ENCODE data around the gene RASGRF2.
"Not testable (repeated sequence)": the region's sequence is repeated elsewhere in the genome, so short reads cannot be mapped to it uniquely, and the experiment has no call there.

The RASGRF2 gene

GRCh38 chr5:81044868-81045267 lies 84.7 kb downstream of the RASGRF2 start:
- CTCF ChIA-PET: no interaction called here
- H3K4me3 ChIP-seq (ENCODE audit: low read depth, low read length): no peak overlapping the region
- DNase-seq (ENCODE audit: low read depth, low spot score): no peak
- no peak for TF ChIP-seq CTCF (IDR thresholded peaks at IDR 0.05; ENCODE audit: insufficient read depth, low read length, missing control alignments)
- POLR2A ChIA-PET: no interaction called here

GRCh38 chr5:81045389-81045807 lies 85.2 kb downstream of the RASGRF2 start:
- TF ChIP-seq CTCF (IDR thresholded peaks at IDR 0.05; ENCODE audit: insufficient read depth, low read length, missing control alignments): no peak
- POLR2A ChIA-PET: no interaction called here
- H3K4me3 ChIP-seq (ENCODE audit: low read depth, low read length): no peak overlapping the region
- no peak for DNase-seq (ENCODE audit: low read depth, low spot score)
- CTCF ChIA-PET: no interaction called here

GRCh38 chr5:81046041-81046440 lies 85.9 kb downstream of the RASGRF2 start:
- DNase-seq (ENCODE audit: low read depth, low spot score): no peak
- no peak overlapping the region for H3K4me3 ChIP-seq (ENCODE audit: low read depth, low read length)
- no peak for TF ChIP-seq CTCF (IDR thresholded peaks at IDR 0.05; ENCODE audit: insufficient read depth, low read length, missing control alignments)
- ChIA-PET CTCF (no interaction called here), POLR2A (no interaction called here)

GRCh38 chr5:81052325-81052724 lies 92.2 kb downstream of the RASGRF2 start:
- H3K4me3 ChIP-seq (ENCODE audit: low read depth, low read length): no peak overlapping the region
- no peak for TF ChIP-seq CTCF (IDR thresholded peaks at IDR 0.05; ENCODE audit: insufficient read depth, low read length, missing control alignments)
- POLR2A ChIA-PET: no interaction called here
- no peak for DNase-seq (ENCODE audit: low read depth, low spot score)
- CTCF ChIA-PET: no interaction called here

GRCh38 chr5:81053282-81053681 lies 93.1 kb downstream of the RASGRF2 start:
- H3K4me3 ChIP-seq (ENCODE audit: low read depth, low read length); CTCF ChIA-PET; DNase-seq (ENCODE audit: low read depth, low spot score); POLR2A ChIA-PET: not testable (repeated sequence)

GRCh38 chr5:81058121-81058520 lies 98.0 kb downstream of the RASGRF2 start:
- ChIA-PET CTCF (no interaction called here), POLR2A (no interaction called here)
- DNase-seq (ENCODE audit: low read depth, low spot score): no peak
- no peak overlapping the region for H3K4me3 ChIP-seq (ENCODE audit: low read depth, low read length)
- TF ChIP-seq CTCF (IDR thresholded peaks at IDR 0.05; ENCODE audit: insufficient read depth, low read length, missing control alignments): no peak

- ChIA-PET CTCF (no interaction called here), POLR2A (no interaction called here)
- no peak for DNase-seq (ENCODE audit: low read depth, low spot score)
- no peak overlapping the region for H3K4me3 ChIP-seq (ENCODE audit: low read depth, low read length)
- no peak for TF ChIP-seq CTCF (IDR thresholded peaks at IDR 0.05; ENCODE audit: insufficient read depth, low read length, missing control alignments)
These were observed 105.3 kb downstream of the RASGRF2 start for GRCh38 chr5:81065492-81065891.

All from AG04449 (cell line).